Measurements from ENCODE around the gene PRKG1. TPM values are rescaled to one million over a fixed set of nuclear protein-coding genes. Genes with fewer than 3 reads are reported as not detected.

PRKG1 gene
- polyA plus RNA-seq, 3 donors = not detected

- peaks cover 0 to 4% (median 0%) of the 10 kb centered on the region in 7 donors for H3K9me3 Mint-ChIP-seq
- H3K4me3 Mint-ChIP-seq = no peak overlapping the region
- no peaks in the 10 kb centered on the region for H3K9me3 ChIP-seq (replicated peaks in 1 of 2; ENCODE audit: control insufficient read depth in 1 of 2, insufficient read depth in 1 of 2, low read length in 2 of 2)
- no peaks in the 10 kb centered on the region for H3K36me3 Mint-ChIP-seq
- no peaks in the 10 kb centered on the region for H3K36me3 ChIP-seq (replicated peaks in 1 of 2; ENCODE audit: control insufficient read depth in 1 of 2, insufficient read depth in 2 of 2, low read length in 2 of 2)
- 100% methylated on average over 1 of the region's 2 CpGs for WGBS (ENCODE audit: insufficient coverage)
- no peaks in the 10 kb centered on the region for H3K27me3 Mint-ChIP-seq (ENCODE audit: low read depth in 3 of 3)
- H3K27me3 ChIP-seq (ENCODE audit: control insufficient read depth in 2 of 2, insufficient read depth in 2 of 2, low read length in 2 of 2) = no peaks in the 10 kb centered on the region
- H3K4me1 Mint-ChIP-seq = no peaks in the 10 kb centered on the region
- no peaks in the 10 kb centered on the region for H3K4me1 ChIP-seq (ENCODE audit: control insufficient read depth in 1 of 2, insufficient read depth in 2 of 2, low read length in 2 of 2)
- no peak overlapping the region for H3K27ac ChIP-seq (ENCODE audit: low read depth in 1 of 2, low read length in 2 of 2)
- H2AFZ ChIP-seq (ENCODE audit: insufficient read depth, low read depth, low read length, poor library complexity, severe bottlenecking) = no peak overlapping the region
- no peaks in the 10 kb centered on the region for H3K79me2 ChIP-seq (ENCODE audit: insufficient read depth, low read length)
- no peak overlapping the region for H3K9ac ChIP-seq (ENCODE audit: insufficient read depth, low read length, poor library complexity, severe bottlenecking)
- DNase-seq = no peak
- no peak overlapping the region for H3K4me2 ChIP-seq (replicated peaks; ENCODE audit: extremely low read depth, low read length, poor library complexity, severe bottlenecking)
- no peak overlapping the region for H3K27ac Mint-ChIP-seq
- no peaks in the 10 kb centered on the region for H4K20me1 ChIP-seq (ENCODE audit: insufficient read depth, low read length)
- intact Hi-C loops (cut with micrococcal nuclease) = no loop called here
- H3K4me3 ChIP-seq (replicated peaks in 1 of 3; ENCODE audit: low read depth in 2 of 3, low read length in 3 of 3) = no peak overlapping the region
- TF ChIP-seq CTCF (IDR thresholded peaks at IDR 0.05) = no peak
These were observed 63.7 kb downstream of the PRKG1 start for GRCh38 chr10:51137756-51138529.

- Histone ChIP-seq H3K27me3 (ENCODE audit: control insufficient read depth in 2 of 2, insufficient read depth in 2 of 2, low read length in 2 of 2) (no peaks in the 10 kb centered on the region), H3K4me2 (replicated peaks; ENCODE audit: extremely low read depth, low read length, poor library complexity, severe bottlenecking) (no peak overlapping the region), H4K20me1 (ENCODE audit: insufficient read depth, low read length) (no peaks in the 10 kb centered on the region), H2AFZ (ENCODE audit: insufficient read depth, low read depth, low read length, poor library complexity, severe bottlenecking) (no peak overlapping the region), H3K27ac (ENCODE audit: low read depth in 1 of 2, low read length in 2 of 2) (no peak overlapping the region), H3K4me1 (ENCODE audit: control insufficient read depth in 1 of 2, insufficient read depth in 2 of 2, low read length in 2 of 2) (no peaks in the 10 kb centered on the region), H3K36me3 (replicated peaks in 1 of 2; ENCODE audit: control insufficient read depth in 1 of 2, insufficient read depth in 2 of 2, low read length in 2 of 2) (no peaks in the 10 kb centered on the region), H3K79me2 (ENCODE audit: insufficient read depth, low read length) (no peaks in the 10 kb centered on the region), H3K9ac (ENCODE audit: insufficient read depth, low read length, poor library complexity, severe bottlenecking) (no peak overlapping the region), H3K9me3 (replicated peaks in 1 of 2; ENCODE audit: control insufficient read depth in 1 of 2, insufficient read depth in 1 of 2, low read length in 2 of 2) (no peaks in the 10 kb centered on the region), H3K4me3 (replicated peaks in 1 of 3; ENCODE audit: low read depth in 2 of 3, low read length in 3 of 3) (no peak overlapping the region)
- no CpG with 5 or more reads among the region's 1 CpG for WGBS (ENCODE audit: insufficient coverage)
- Mint-ChIP-seq H3K27me3 (ENCODE audit: low read depth in 3 of 3) (no peaks in the 10 kb centered on the region), H3K36me3 (no peaks in the 10 kb centered on the region), H3K9me3 (peaks cover 0 to 4% (median 1%) of the 10 kb centered on the region in 7 donors), H3K4me3 (no peak overlapping the region), H3K4me1 (no peaks in the 10 kb centered on the region), H3K27ac (no peak overlapping the region)
- intact Hi-C loops (cut with micrococcal nuclease) = no loop called here
- no peak for TF ChIP-seq CTCF (IDR thresholded peaks at IDR 0.05)
- no peak for DNase-seq
These were observed 64.9 kb downstream of the PRKG1 start for GRCh38 chr10:51139176-51139575.
